ENCODE results near the gene LIN28A. TPM values are rescaled to one million over a fixed set of nuclear protein-coding genes. Genes with fewer than 3 reads are reported as not detected.
A peak's percentile ranks its signal among the peaks of the same experiment; 100 is the strongest.

Gene LIN28A
- polyA plus RNA-seq, 1 of the 3 experiments (the other 2 are of a cell fraction), result not detected

GRCh38 chr1:26470878-26471497, 60.4 kb downstream of the LIN28A start:
- WGBS (ENCODE audit: low lambda C conversion rate), result 61% methylated on average over 13 of the region's 14 CpGs

More at GRCh38 chr1:26470878-26471497, 60.4 kb downstream of the LIN28A start:
- Histone ChIP-seq H3K9me2 (no peaks in the 10 kb centered on the region), H3K79me2 (ENCODE audit: insufficient read depth) (peaks cover 25% of the 10 kb centered on the region), H3F3A (replicated peaks; ENCODE audit: insufficient read depth) (peaks cover 35% of the 10 kb centered on the region), H3K9me3 (no peaks in the 10 kb centered on the region), H3K27ac (ENCODE audit: low read depth in 2 of 2, low read length in 1 of 2) (peak overlapping the region in 1 of 2 experiments; percentile 98; a peak in 3 of 4 replicates), H3K4me2 (peak overlapping the region; percentile 82), H3K4me3 (ENCODE audit: low read depth in 2 of 2, low read length in 1 of 2) (peak overlapping the region; percentile 94 to 95), H3K4me1 (ENCODE audit: control insufficient read depth in 1 of 2, insufficient read depth in 2 of 2, low read depth in 1 of 2, low read length in 1 of 2) (peaks cover 6 to 26% of the 10 kb centered on the region in 2 experiments; a peak in 3 of 4 replicates), H3K9ac (no peak overlapping the region), H4K20me1 (ENCODE audit: insufficient read depth) (peaks cover 32% of the 10 kb centered on the region), H3K27me3 (ENCODE audit: insufficient read depth) (no peaks in the 10 kb centered on the region), H3K36me3 (replicated peaks in 1 of 2; ENCODE audit: control insufficient read depth in 1 of 2, insufficient read depth in 2 of 2, low read length in 1 of 2) (peaks cover 39 to 57% of the 10 kb centered on the region in 2 experiments), H2AFZ (ENCODE audit: low read depth) (no peak overlapping the region)
- POLR2A ChIA-PET, result interaction anchor here (0.7 to 2.6 kb wide), 9 partner anchors 11 to 415 kb away, joined by 3 to 16 read pairs (median 3); partner anchors contain the start of genes DHDDS and SH3BGRL3
- no peak for TF ChIP-seq USF2 (IDR thresholded peaks at IDR 0.05; ENCODE audit: borderline replicate concordance, low read depth, low read length)
- no peak for TF ChIP-seq YY1 (IDR thresholded peaks at IDR 0.05; ENCODE audit: low read depth)
- no peak for TF ChIP-seq ELF1 (IDR thresholded peaks at IDR 0.05)
- no peak for TF ChIP-seq MAX (IDR thresholded peaks at IDR 0.05; ENCODE audit: low read depth)
- TF ChIP-seq EZH2phosphoT487 (IDR thresholded peaks at IDR 0.05; ENCODE audit: borderline replicate concordance, low read depth), result no peak
- no peak for TF ChIP-seq CHD2 (IDR thresholded peaks at IDR 0.05; ENCODE audit: low read length, partially characterized antibody)
- no peak for TF ChIP-seq FOXJ3 (CRISPR knock-in tag; IDR thresholded peaks at IDR 0.05)
- TF ChIP-seq RXRA (IDR thresholded peaks at IDR 0.05; ENCODE audit: borderline replicate concordance, low read depth), result no peak
- TF ChIP-seq GATA2 (CRISPR knock-in tag; IDR thresholded peaks at IDR 0.05), result no peak
- TF ChIP-seq USF1 (IDR thresholded peaks at IDR 0.05; ENCODE audit: borderline replicate concordance, low read depth), result no peak
- no peak for TF ChIP-seq EP300 (IDR thresholded peaks at IDR 0.05; ENCODE audit: borderline replicate concordance in 1 of 2, low read depth in 1 of 2, low read length in 1 of 2)
- no peak for TF ChIP-seq SIN3A (IDR thresholded peaks at IDR 0.05; ENCODE audit: borderline replicate concordance, low read depth, low read length)
- TF ChIP-seq FOXM1 (IDR thresholded peaks at IDR 0.05; ENCODE audit: low read depth), result no peak
- no peak for TF ChIP-seq RFX5 (IDR thresholded peaks at IDR 0.05; ENCODE audit: low read length)
- TF ChIP-seq POLR2AphosphoS5 (IDR thresholded peaks at IDR 0.05; ENCODE audit: low read depth, low read length), result no peak
- no peak for TF ChIP-seq IRF3 (IDR thresholded peaks at IDR 0.05; ENCODE audit: low read depth, low read length)
- CTCF ChIA-PET, result interaction anchor here (0.9 to 2.0 kb wide), 10 partner anchors 10 to 221 kb away, joined by 3 to 7 read pairs (median 4); no protein-coding TSS in a partner anchor
- DNase-seq, result no peak

Data from SK-N-SH (cell line).